Measurements from ENCODE around the gene PHACTR3.

Gene PHACTR3

GRCh38 chr20:59645761-59646171 is 41.4 kb downstream of the PHACTR3 start:
- DNase-seq (ENCODE audit: low read depth in 2 of 2): no peak

GRCh38 chr20:59646487-59646886 is 42.1 kb downstream of the PHACTR3 start:
- DNase-seq (ENCODE audit: low read depth in 2 of 2): no peak

- no peak for DNase-seq (ENCODE audit: low read depth in 2 of 2)
These were observed 42.9 kb downstream of the PHACTR3 start for GRCh38 chr20:59647271-59647670.

- DNase-seq (ENCODE audit: low read depth in 2 of 2): no peak
These were observed 44.2 kb downstream of the PHACTR3 start for GRCh38 chr20:59648466-59649070.

GRCh38 chr20:59650418-59650817 is 46.1 kb downstream of the PHACTR3 start:
- DNase-seq (ENCODE audit: low read depth in 2 of 2): no peak

GRCh38 chr20:59652381-59652780 is 48.0 kb downstream of the PHACTR3 start:
- DNase-seq (ENCODE audit: low read depth in 2 of 2): no peak

- no peak for DNase-seq (ENCODE audit: low read depth in 2 of 2)
These were observed 52.1 kb downstream of the PHACTR3 start for GRCh38 chr20:59656417-59656816.

- no peak for DNase-seq (ENCODE audit: low read depth in 2 of 2)
These were observed 53.2 kb downstream of the PHACTR3 start for GRCh38 chr20:59657459-59658046.

GRCh38 chr20:59660471-59660870 is 56.1 kb downstream of the PHACTR3 start:
- no peak for DNase-seq (ENCODE audit: low read depth in 2 of 2)

- DNase-seq (ENCODE audit: low read depth in 2 of 2): no peak
These were observed 56.8 kb downstream of the PHACTR3 start for GRCh38 chr20:59661153-59661552.

- no peak for DNase-seq (ENCODE audit: low read depth in 2 of 2)
These were observed 57.3 kb downstream of the PHACTR3 start for GRCh38 chr20:59661621-59662020.

- DNase-seq (ENCODE audit: low read depth in 2 of 2): no peak
These were observed 57.8 kb downstream of the PHACTR3 start for GRCh38 chr20:59662161-59662560.

GRCh38 chr20:59662856-59663512 is 58.6 kb downstream of the PHACTR3 start:
- no peak for DNase-seq (ENCODE audit: low read depth in 2 of 2)

- DNase-seq (ENCODE audit: low read depth in 2 of 2): no peak
These were observed 59.2 kb downstream of the PHACTR3 start for GRCh38 chr20:59663513-59664060.

- no peak for DNase-seq (ENCODE audit: low read depth in 2 of 2)
These were observed 60.1 kb downstream of the PHACTR3 start for GRCh38 chr20:59664421-59664941.

GRCh38 chr20:59665656-59666555 is 61.6 kb downstream of the PHACTR3 start:
- DNase-seq (ENCODE audit: low read depth in 2 of 2): no peak

GRCh38 chr20:59666586-59666985 is 62.2 kb downstream of the PHACTR3 start:
- DNase-seq (ENCODE audit: low read depth in 2 of 2): no peak

- DNase-seq (ENCODE audit: low read depth in 2 of 2): no peak
These were observed 62.8 kb downstream of the PHACTR3 start for GRCh38 chr20:59667131-59667530.

GRCh38 chr20:59667981-59668515 is 63.7 kb downstream of the PHACTR3 start:
- no peak for DNase-seq (ENCODE audit: low read depth in 2 of 2)

GRCh38 chr20:59668926-59669850 is 64.8 kb downstream of the PHACTR3 start:
- no peak for DNase-seq (ENCODE audit: low read depth in 2 of 2)
